ENCODE measurements around the gene OR2A5. TPM values are rescaled to one million over a fixed set of nuclear protein-coding genes. Genes with fewer than 3 reads are reported as not detected.

Gene OR2A5
- polyA plus RNA-seq, 3 donors, result not detected

- H3K36me3 Mint-ChIP-seq, result no peaks in the 10 kb centered on the region
- H3K79me2 ChIP-seq (ENCODE audit: insufficient read depth, low read length), result no peaks in the 10 kb centered on the region
- no peak for DNase-seq
Measured at GRCh38 chr7:144057954-144058353, 9.2 kb downstream of the OR2A5 start.

DNA sequence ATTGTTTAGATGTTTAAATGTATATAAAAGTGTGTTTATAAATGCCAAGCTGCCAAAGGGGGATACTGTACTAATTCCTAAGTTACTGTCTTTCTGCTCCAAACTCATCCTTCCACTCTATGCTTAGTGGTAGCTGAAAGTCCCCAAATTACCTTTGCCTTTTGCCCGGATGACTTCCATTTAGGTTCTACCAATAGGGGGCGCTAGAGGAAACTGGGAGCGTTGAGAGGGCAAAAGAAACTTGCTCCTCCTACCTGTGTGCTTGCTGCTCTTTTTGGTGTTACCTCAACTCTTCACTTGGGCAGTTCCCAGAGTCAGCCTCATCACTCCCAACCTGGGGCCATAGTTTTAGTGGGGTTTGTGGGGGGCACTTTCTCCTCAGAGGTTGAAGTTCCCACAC is 15.0 kb downstream of the OR2A5 start:
- H3K27me3 Mint-ChIP-seq (ENCODE audit: low read depth in 3 of 3), result peaks cover 0 to 2% (median 0%) of the 10 kb centered on the region in 3 donors
- Histone ChIP-seq H3K36me3 (replicated peaks in 1 of 2; ENCODE audit: control insufficient read depth in 1 of 2, insufficient read depth in 2 of 2, low read length in 2 of 2) (no peaks in the 10 kb centered on the region), H3K4me1 (ENCODE audit: control insufficient read depth in 1 of 2, insufficient read depth in 2 of 2, low read length in 2 of 2) (no peaks in the 10 kb centered on the region), H4K20me1 (ENCODE audit: insufficient read depth, low read length) (no peaks in the 10 kb centered on the region), H3K79me2 (ENCODE audit: insufficient read depth, low read length) (no peaks in the 10 kb centered on the region), H3K27me3 (ENCODE audit: control insufficient read depth in 2 of 2, insufficient read depth in 2 of 2, low read length in 2 of 2) (no peaks in the 10 kb centered on the region), H3K27ac (ENCODE audit: low read depth in 1 of 2, low read length in 2 of 2) (no peak overlapping the region), H3K9ac (ENCODE audit: insufficient read depth, low read length, poor library complexity, severe bottlenecking) (no peak overlapping the region), H3K9me3 (replicated peaks in 1 of 2; ENCODE audit: control insufficient read depth in 1 of 2, insufficient read depth in 1 of 2, low read length in 2 of 2) (peaks cover 0 to 4% of the 10 kb centered on the region in 2 donors), H3K4me2 (replicated peaks; ENCODE audit: extremely low read depth, low read length, poor library complexity, severe bottlenecking) (no peak overlapping the region), H2AFZ (ENCODE audit: insufficient read depth, low read depth, low read length, poor library complexity, severe bottlenecking) (no peak overlapping the region), H3K4me3 (replicated peaks in 1 of 3; ENCODE audit: low read depth in 2 of 3, low read length in 3 of 3) (no peak overlapping the region)
- peaks cover 0 to 6% (median 2%) of the 10 kb centered on the region in 7 donors for H3K9me3 Mint-ChIP-seq
- intact Hi-C loops (cut with micrococcal nuclease), result no loop called here
- no peak overlapping the region for H3K4me3 Mint-ChIP-seq
- no peak overlapping the region for H3K27ac Mint-ChIP-seq
- 46% methylated on average over 3 of the region's 3 CpGs for WGBS (ENCODE audit: insufficient coverage)
- no peak for TF ChIP-seq CTCF (IDR thresholded peaks at IDR 0.05)
- H3K4me1 Mint-ChIP-seq, result no peaks in the 10 kb centered on the region
- no peaks in the 10 kb centered on the region for H3K36me3 Mint-ChIP-seq
- no peak for DNase-seq

More at GRCh38 chr7:144057954-144058353, 9.2 kb downstream of the OR2A5 start:
- Histone ChIP-seq H4K20me1 (ENCODE audit: insufficient read depth, low read length) (no peaks in the 10 kb centered on the region), H3K4me1 (ENCODE audit: control insufficient read depth in 1 of 2, insufficient read depth in 2 of 2, low read length in 2 of 2) (no peaks in the 10 kb centered on the region), H2AFZ (ENCODE audit: insufficient read depth, low read depth, low read length, poor library complexity, severe bottlenecking) (no peak overlapping the region), H3K9me3 (replicated peaks in 1 of 2; ENCODE audit: control insufficient read depth in 1 of 2, insufficient read depth in 1 of 2, low read length in 2 of 2) (peaks cover 0 to 7% of the 10 kb centered on the region in 2 donors), H3K27ac (ENCODE audit: low read depth in 1 of 2, low read length in 2 of 2) (no peak overlapping the region), H3K9ac (ENCODE audit: insufficient read depth, low read length, poor library complexity, severe bottlenecking) (no peak overlapping the region), H3K4me2 (replicated peaks; ENCODE audit: extremely low read depth, low read length, poor library complexity, severe bottlenecking) (no peak overlapping the region), H3K27me3 (ENCODE audit: control insufficient read depth in 2 of 2, insufficient read depth in 2 of 2, low read length in 2 of 2) (no peaks in the 10 kb centered on the region), H3K36me3 (replicated peaks in 1 of 2; ENCODE audit: control insufficient read depth in 1 of 2, insufficient read depth in 2 of 2, low read length in 2 of 2) (no peaks in the 10 kb centered on the region), H3K4me3 (replicated peaks in 1 of 3; ENCODE audit: low read depth in 2 of 3, low read length in 3 of 3) (no peak overlapping the region)
- no peak overlapping the region for H3K27ac Mint-ChIP-seq
- no peak overlapping the region for H3K4me3 Mint-ChIP-seq
- intact Hi-C loops (cut with micrococcal nuclease), result no loop called here
- 100% methylated on average over 2 of the region's 3 CpGs for WGBS (ENCODE audit: insufficient coverage)
- no peak for TF ChIP-seq CTCF (IDR thresholded peaks at IDR 0.05)
- peaks cover 2 to 16% (median 4%) of the 10 kb centered on the region in 7 donors for H3K9me3 Mint-ChIP-seq
- peaks cover 0 to 3% (median 1%) of the 10 kb centered on the region in 3 donors for H3K27me3 Mint-ChIP-seq (ENCODE audit: low read depth in 3 of 3)
- H3K4me1 Mint-ChIP-seq, result no peaks in the 10 kb centered on the region
